HG03280 (cell line): ENCODE measurements around the gene CLEC3B.
"Not testable (repeated sequence)": the region's sequence is repeated elsewhere in the genome, so short reads cannot be mapped to it uniquely, and the experiment has no call there.

Experiments used
- ATAC-seq: cut with Tn5 transposase; IDR thresholded peaks from one replicate; pipeline ENCODE4 v1.9.1; 2021; ENCODE audit warnings: mild to moderate bottlenecking, moderate library complexity; ENCODE audit not compliant: unreplicated experiment

Gene CLEC3B

GRCh38 chr3:45034612-45035252 lies 8.6 kb downstream of the CLEC3B start:
- ATAC-seq = no peak

GRCh38 chr3:45035441-45036301 lies 9.6 kb downstream of the CLEC3B start:
- ATAC-seq = no peak

- ATAC-seq = peak; percentile 82
Measured at GRCh38 chr3:45037720-45038455, 11.8 kb downstream of the CLEC3B start.

DNA sequence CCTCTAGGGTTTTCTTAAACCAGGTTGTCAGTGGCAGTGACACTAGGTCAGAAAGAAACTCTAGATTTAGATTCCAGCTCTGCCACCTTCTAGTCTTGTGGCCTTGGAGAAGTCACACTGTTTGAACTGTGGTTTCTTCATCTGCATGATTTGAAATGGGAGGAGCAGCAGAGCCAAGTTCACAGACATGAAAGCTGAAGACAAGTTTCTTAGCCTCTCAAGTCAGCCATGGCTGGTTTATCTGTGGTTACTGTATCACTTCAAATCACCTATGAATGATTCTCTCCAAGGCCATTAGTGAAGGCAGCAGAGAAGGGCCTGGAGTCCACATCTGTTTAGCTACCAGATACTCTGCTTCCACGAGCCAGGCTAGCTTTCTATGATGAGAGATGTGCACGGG lies 15.6 kb downstream of the CLEC3B start:
- no peak for ATAC-seq

- ATAC-seq = no peak
Measured at GRCh38 chr3:45042162-45042561, 16.1 kb downstream of the CLEC3B start.

DNA sequence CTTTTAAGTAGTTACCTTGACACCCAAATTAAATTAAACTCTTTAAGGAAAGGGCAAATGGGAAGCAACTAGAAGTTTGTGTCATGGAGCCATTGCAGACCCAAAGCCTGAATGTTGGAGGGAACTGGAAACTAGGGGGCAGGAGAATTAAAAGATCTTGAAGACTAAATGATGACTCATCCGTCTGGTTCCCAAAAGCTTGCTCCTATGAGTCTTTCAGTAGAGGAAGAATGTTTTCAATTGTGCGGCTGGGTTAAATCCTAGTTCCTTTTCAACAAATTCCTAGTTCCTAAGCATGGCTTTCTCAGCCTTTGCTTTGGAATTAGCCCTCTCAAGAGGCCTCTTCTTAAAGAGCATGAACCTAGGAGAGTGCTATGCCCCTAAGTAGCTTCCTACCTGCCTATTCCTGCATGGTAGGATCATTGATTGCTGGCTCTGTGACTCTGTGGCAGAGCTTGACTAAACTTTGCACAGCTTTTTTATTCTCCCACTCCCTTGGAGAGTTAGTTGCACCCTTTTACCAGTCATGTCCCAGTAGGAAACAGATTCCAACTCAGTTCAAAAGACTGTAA lies 17.7 kb downstream of the CLEC3B start:
- ATAC-seq = no peak

DNA sequence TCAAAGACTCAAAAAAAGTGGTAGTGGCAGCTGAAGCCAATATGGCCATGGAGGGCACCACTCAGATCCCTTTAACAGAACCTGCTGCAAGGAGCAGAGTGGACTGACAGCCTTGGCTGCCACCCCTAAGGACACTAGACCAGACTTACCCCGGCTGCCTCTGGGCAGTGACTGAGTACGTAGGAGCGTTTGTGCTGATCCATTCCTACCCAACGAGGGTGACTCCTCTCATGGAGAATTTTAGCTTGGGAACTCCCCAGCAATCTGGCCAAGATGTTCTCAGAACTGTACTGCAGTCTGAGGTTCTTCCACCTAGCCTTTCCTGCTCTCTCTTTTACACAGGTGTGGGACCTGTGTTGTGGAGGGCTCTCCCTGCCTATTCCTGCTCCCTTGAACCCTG lies 22.1 kb downstream of the CLEC3B start:
- no peak for ATAC-seq

- no peak for ATAC-seq
Measured at GRCh38 chr3:45049807-45050206, 23.7 kb downstream of the CLEC3B start.

DNA sequence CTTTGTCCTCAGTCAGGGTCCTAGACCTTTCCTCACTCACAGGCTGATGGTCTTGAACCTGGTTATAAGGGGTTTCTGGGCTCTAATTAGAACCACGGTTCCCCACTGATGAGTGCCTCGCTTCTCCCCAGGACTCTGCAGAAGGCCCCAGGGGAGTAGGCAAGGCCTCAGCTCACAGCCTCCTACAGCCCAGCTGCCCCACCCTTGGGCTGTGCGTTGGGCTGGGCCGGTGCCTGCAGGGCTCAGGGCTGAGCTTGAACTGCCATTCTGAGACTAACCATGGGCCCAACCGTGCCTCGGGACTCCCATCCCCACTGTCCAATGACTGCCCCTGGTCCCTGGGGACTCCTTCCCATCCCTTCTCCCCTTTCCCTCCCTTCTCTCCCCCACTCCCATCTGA lies 25.6 kb downstream of the CLEC3B start:
- ATAC-seq = no peak

GRCh38 chr3:45053805-45054195 lies 27.7 kb downstream of the CLEC3B start:
- ATAC-seq = not testable (repeated sequence)

- no peak for ATAC-seq
Measured at GRCh38 chr3:45054196-45054857, 28.2 kb downstream of the CLEC3B start.

DNA sequence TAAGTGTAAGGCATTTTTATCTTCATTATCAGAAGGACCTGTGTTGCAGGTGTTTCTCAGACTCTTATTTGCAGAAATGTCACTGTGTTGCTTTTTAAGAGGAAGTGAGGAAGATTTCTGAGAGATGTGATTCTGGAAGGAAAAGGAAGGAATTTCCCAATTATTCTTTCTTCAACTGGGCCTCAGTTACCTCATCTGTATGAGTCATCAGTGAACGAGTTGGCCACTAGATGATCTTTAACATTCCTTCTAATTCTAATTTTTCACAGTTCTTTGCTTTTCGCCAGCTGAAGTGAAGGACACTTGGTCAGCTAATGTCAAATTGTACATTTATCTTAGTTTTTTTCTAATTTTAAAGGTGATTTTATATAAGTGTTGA lies 28.9 kb downstream of the CLEC3B start:
- ATAC-seq = no peak

DNA sequence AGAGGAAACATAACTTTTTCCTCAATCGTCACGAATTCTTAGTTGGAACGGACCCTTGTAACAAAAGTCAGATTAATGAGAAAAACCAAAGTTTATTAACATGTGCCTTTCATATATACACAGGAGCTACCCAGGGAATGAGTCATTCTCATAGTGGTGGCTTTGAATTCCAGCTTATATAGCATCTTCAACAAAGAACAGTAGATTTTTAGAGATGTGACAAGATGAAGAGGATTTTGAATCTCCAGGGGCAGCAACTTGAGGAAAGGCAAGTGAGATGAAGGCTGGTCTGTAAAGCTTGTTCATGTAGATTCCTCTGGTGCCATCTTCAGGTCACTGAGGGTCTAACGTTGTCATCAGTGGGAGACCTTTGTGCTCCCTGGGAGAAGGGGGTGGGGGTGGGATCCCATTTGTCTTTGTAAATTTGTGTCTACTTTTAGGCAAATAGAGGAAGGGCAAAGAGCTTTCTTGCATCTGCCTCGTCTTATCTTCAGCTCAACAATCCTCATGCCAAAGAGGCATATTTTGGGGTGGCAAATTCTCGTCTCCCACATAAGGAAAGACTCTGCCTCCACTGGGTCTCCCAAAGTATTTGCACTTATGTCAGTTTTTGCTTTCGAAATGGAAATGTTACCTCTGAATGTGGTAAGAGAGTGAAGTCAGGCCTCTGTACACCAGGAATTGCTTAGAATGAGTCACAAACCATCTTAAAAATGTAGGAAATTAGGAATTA lies 29.5 kb downstream of the CLEC3B start:
- no peak for ATAC-seq

GRCh38 chr3:45056608-45057301 lies 30.7 kb downstream of the CLEC3B start:
- ATAC-seq = no peak

DNA sequence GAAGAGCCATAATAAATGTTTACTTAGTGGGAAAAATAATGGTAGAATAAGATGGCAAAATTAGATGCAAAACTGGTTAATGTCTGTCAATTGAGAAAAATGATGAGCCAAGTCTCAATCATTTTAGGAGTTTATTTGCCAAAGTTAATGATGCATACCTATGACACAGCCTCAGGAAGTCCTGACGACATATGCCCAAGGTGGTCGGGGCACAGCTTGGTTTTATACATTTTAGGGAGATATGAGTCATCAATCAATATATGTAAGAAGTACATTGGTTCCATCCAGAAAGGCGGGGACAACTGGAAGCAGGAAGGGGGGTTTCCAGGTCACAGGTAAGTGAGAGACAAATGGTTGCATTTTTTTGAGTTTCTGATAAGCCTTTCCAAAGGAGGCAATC lies 31.5 kb downstream of the CLEC3B start:
- no peak for ATAC-seq

DNA sequence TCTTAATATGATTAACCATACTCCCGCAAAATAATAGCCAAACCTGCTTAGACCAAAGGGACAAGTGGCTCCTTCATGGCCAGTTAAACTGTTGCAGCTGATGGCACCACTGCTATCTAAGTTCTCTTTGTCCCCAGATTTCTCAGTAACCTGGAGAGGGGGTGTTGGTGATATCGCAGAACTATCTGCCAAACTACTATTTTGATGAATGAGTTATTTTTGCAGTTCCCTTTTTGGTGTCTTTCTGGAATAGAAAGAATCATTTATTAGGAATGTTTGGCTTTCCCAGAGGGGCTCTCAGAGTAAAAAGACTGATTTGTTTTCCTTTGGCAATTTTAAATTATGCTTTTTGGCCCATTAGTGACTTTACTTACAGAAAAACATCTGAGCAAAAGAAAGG lies 33.0 kb downstream of the CLEC3B start:
- ATAC-seq = no peak

GRCh38 chr3:45060165-45060892 lies 34.2 kb downstream of the CLEC3B start:
- ATAC-seq = no peak

DNA sequence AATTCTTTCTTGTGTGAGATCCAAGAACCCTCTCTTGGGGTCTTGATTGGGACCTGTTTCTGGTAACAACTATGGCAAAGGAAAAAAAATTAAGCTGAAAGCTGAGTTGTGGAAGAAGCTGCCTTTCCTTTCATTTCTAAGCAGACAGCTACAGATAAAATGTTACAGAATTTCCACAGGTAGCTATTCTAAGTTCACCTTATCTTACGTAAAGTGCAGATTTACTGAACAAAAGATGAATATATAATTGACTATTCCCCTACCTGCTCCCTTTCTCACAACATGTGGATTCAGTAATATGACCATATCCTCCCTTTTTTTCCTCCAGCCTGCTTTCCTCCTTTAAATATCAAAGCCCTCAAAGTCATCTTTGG lies 36.6 kb downstream of the CLEC3B start:
- no peak for ATAC-seq
